GM23248 (cell line): ENCODE measurements around the gene PTH2. TPM values are rescaled to one million over a fixed set of nuclear protein-coding genes. Genes with fewer than 3 reads are reported as not detected.

ENCODE experiments used
- DNase-seq: peaks from one replicate; pipeline ENCODE4 v3.0.0-alpha.2; 2015
- H2AFZ ChIP-seq: fragments of 200-600 bp; sonication (generic); 2 replicates; pipeline ENCODE4 v1.6.1; 2016; ENCODE audit warnings: antibody characterized with exemption
- H3F3A ChIP-seq: fragments of 200-600 bp; sonication (generic); 2 replicates; pipeline ENCODE4 v1.6.1; 2016; ENCODE audit warnings: mild to moderate bottlenecking, antibody characterized with exemption, mixed run types; ENCODE audit not compliant: insufficient read depth
- H3K27ac ChIP-seq: fragments of 200-600 bp; sonication (generic); 2 replicates; pipeline ENCODE4 v1.5.1; 2016; ENCODE audit warnings: mild to moderate bottlenecking
- H3K27me3 ChIP-seq: fragments of 200-600 bp; sonication (generic); replicated peaks from 2 replicates; pipeline ENCODE4 v1.6.1; 2016; ENCODE audit warnings: mild to moderate bottlenecking; ENCODE audit not compliant: insufficient read depth
- H3K36me3 ChIP-seq: fragments of 200-600 bp; sonication (generic); 2 replicates; pipeline ENCODE4 v1.6.1; 2016; ENCODE audit warnings: low read depth, mild to moderate bottlenecking
- H3K4me1 ChIP-seq: fragments of 200-600 bp; sonication (generic); 2 replicates; pipeline ENCODE4 v1.6.1; 2016; ENCODE audit warnings: mild to moderate bottlenecking; ENCODE audit not compliant: insufficient read depth
- H3K4me2 ChIP-seq: fragments of 200-600 bp; sonication (generic); one replicate; pipeline ENCODE4 v1.6.1; 2016; ENCODE audit warnings: mild to moderate bottlenecking; ENCODE audit not compliant: unreplicated experiment
- H3K4me3 ChIP-seq: fragments of 200-600 bp; sonication (generic); 2 replicates; pipeline ENCODE4 v1.5.1; 2016; ENCODE audit warnings: mild to moderate bottlenecking
- H3K79me2 ChIP-seq: fragments of 200-600 bp; sonication (generic); 2 replicates; pipeline ENCODE4 v1.6.1; 2016; ENCODE audit warnings: mild to moderate bottlenecking; ENCODE audit not compliant: insufficient read depth
- H3K9ac ChIP-seq: fragments of 200-600 bp; sonication (generic); 2 replicates; pipeline ENCODE4 v1.6.1; 2016; ENCODE audit warnings: mild to moderate bottlenecking
- H3K9me2 ChIP-seq: fragments of 200-600 bp; sonication (generic); 2 replicates; pipeline ENCODE4 v1.6.1; 2016; ENCODE audit warnings: mixed run types, mild to moderate bottlenecking, moderate library complexity; ENCODE audit not compliant: insufficient read depth
- H3K9me3 ChIP-seq: fragments of 200-600 bp; sonication (generic); one replicate; pipeline ENCODE4 v1.6.1; 2017; ENCODE audit warnings: low read depth
- H4K20me1 ChIP-seq: fragments of 200-600 bp; sonication (generic); 2 replicates; pipeline ENCODE4 v1.6.0; 2016; ENCODE audit not compliant: insufficient read depth
- EZH2 ChIP-seq: fragments of 200-600 bp; sonication (generic); IDR thresholded peaks from 2 replicates; pipeline ENCODE4 v1.6.1; 2018; ENCODE audit warnings: antibody characterized with exemption, mild to moderate bottlenecking; ENCODE audit not compliant: insufficient read depth, poor library complexity, severe bottlenecking
- EZH2phosphoT487 ChIP-seq: fragments of 200-600 bp; sonication (generic); IDR thresholded peaks from 2 replicates; pipeline ENCODE4 v1.6.1; 2018; ENCODE audit warnings: antibody characterized with exemption, moderate library complexity, mild to moderate bottlenecking, low read depth; ENCODE audit not compliant: insufficient read depth
- WGBS, 2 experiments: methylation state at CpG; one replicate each; pipeline ENCODE4 v1.1.6; 2015 to 2017; ENCODE audit warnings: low lambda C conversion rate in 2 of 2, low coverage in 1 of 2; ENCODE audit errors: missing lambda C conversion rate in 2 of 2; 5-methylcytosine and 5-hydroxymethylcytosine counted together
- in situ Hi-C: fragments of 300-500 bp; cut with MboI; formaldehyde crosslinking; loops from 2 replicates; pipeline ENCODE4 v1.15.0; 2020
- polyA plus RNA-seq: library from polyadenylated mRNA; unstranded; fragments of >200 nt; fragmentation: Nextera tagmentation; extraction: Ambion mirVana; gene quantifications from 2 replicates; pipeline ENCODE4 v1.2.1, GENCODE V29; 2016
- total RNA-seq: library from RNA; depleted of rRNA; stranded (reverse); fragments of >200 nt; shearing (Covaris generic); gene quantifications from 2 replicates; pipeline ENCODE4 v1.2.3, GENCODE V29; 2014

PTH2 gene
- total and polyA plus RNA-seq, 2 experiments from 2014 or later: not detected

- H3K9me3 ChIP-seq: no peaks in the 10 kb centered on the region
- H3K4me2 ChIP-seq: peak within 1 kb of the TSS; percentile 90
- H3K27me3 ChIP-seq: no peaks in the 10 kb centered on the region
- peak within 1 kb of the TSS; percentile 97 for H3K27ac ChIP-seq
- peak; percentile 99 for DNase-seq
- H3K79me2 ChIP-seq: peaks cover 33% of the 10 kb centered on the region
- H3K9me2 ChIP-seq: no peaks in the 10 kb centered on the region
- H3K9ac ChIP-seq: peak within 1 kb of the TSS; percentile 97
- TF ChIP-seq EZH2: no peak
- no peak for TF ChIP-seq EZH2phosphoT487
- H4K20me1 ChIP-seq: no peaks in the 10 kb centered on the region
- no peaks in the 10 kb centered on the region for H3K36me3 ChIP-seq
- peak within 1 kb of the TSS; percentile 100 for H3K4me3 ChIP-seq
- peak within 1 kb of the TSS; percentile 99 for H2AFZ ChIP-seq
- peaks cover 19% of the 10 kb centered on the region; the same call in 1 of the 2 replicates for H3K4me1 ChIP-seq
- H3F3A ChIP-seq: peaks cover 26% of the 10 kb centered on the region
- WGBS, 2 experiments: 1% methylated on average over 42 of the region's 42 CpGs
- in situ Hi-C loops: no loop called here
Observed at GRCh38 chr19:49451430-49452181, 28.4 kb upstream of the PTH2 start, which contains the start of gene PIH1D1. TSS of gene PIH1D1 (minus strand) at chr19:49451814. CDS start at chr19:49451574, 240 bp downstream.

GRCh38 chr19:49450405-49450804 is 27.2 kb upstream of the PTH2 start:
- DNase-seq: no peak
- in situ Hi-C loops: no loop called here
- peaks cover 33% of the 10 kb centered on the region for H3K79me2 ChIP-seq
- H3K4me2 ChIP-seq: peak overlapping the region; percentile 90
- H3K4me1 ChIP-seq: peaks cover 7% of the 10 kb centered on the region; the same call in 1 of the 2 replicates
- H3K36me3 ChIP-seq: no peaks in the 10 kb centered on the region
- peak overlapping the region; percentile 93 for H3K9ac ChIP-seq
- H3K27me3 ChIP-seq: no peaks in the 10 kb centered on the region
- no peak for TF ChIP-seq EZH2phosphoT487
- no peak for TF ChIP-seq EZH2
- no peak overlapping the region for H3K27ac ChIP-seq
- peak overlapping the region; percentile 100 for H3K4me3 ChIP-seq
- H4K20me1 ChIP-seq: no peaks in the 10 kb centered on the region
- H3K9me3 ChIP-seq: no peaks in the 10 kb centered on the region
- H3K9me2 ChIP-seq: no peaks in the 10 kb centered on the region
- no peak overlapping the region for H2AFZ ChIP-seq
- peaks cover 14% of the 10 kb centered on the region for H3F3A ChIP-seq
- WGBS, 2 experiments: 74 to 77% methylated on average over 7 of the region's 7 CpGs

GRCh38 chr19:49448432-49448786 is 25.2 kb upstream of the PTH2 start:
- WGBS, 2 experiments: 86% methylated on average over 6 of the region's 6 CpGs
- no peaks in the 10 kb centered on the region for H3K36me3 ChIP-seq
- in situ Hi-C loops: no loop called here
- no peaks in the 10 kb centered on the region for H3K9me3 ChIP-seq
- H3K4me1 ChIP-seq: no peaks in the 10 kb centered on the region
- no peaks in the 10 kb centered on the region for H3K9me2 ChIP-seq
- H3K9ac ChIP-seq: no peak overlapping the region
- no peak overlapping the region for H3K4me3 ChIP-seq
- peaks cover 18% of the 10 kb centered on the region for H3K79me2 ChIP-seq
- no peak for TF ChIP-seq EZH2
- no peak for TF ChIP-seq EZH2phosphoT487
- H3F3A ChIP-seq: peaks cover 15% of the 10 kb centered on the region
- no peaks in the 10 kb centered on the region for H4K20me1 ChIP-seq
- no peaks in the 10 kb centered on the region for H3K27me3 ChIP-seq
- no peak overlapping the region for H2AFZ ChIP-seq
- no peak overlapping the region for H3K27ac ChIP-seq
- no peak overlapping the region for H3K4me2 ChIP-seq
- no peak for DNase-seq

- 55 to 64% methylated on average over 27 to 32 of the region's 32 CpGs for WGBS, 2 experiments
- in situ Hi-C loops: no loop called here
Observed at GRCh38 chr19:49447485-49448431, 24.5 kb upstream of the PTH2 start.

More at GRCh38 chr19:49447485-49448431, 24.5 kb upstream of the PTH2 start:
- Histone ChIP-seq H3K9ac (no peak overlapping the region), H2AFZ (no peak overlapping the region), H3K36me3 (no peaks in the 10 kb centered on the region), H3K79me2 (peaks cover 18% of the 10 kb centered on the region), H3K4me1 (no peaks in the 10 kb centered on the region), H3K4me3 (no peak overlapping the region), H3K9me3 (no peaks in the 10 kb centered on the region), H3K9me2 (no peaks in the 10 kb centered on the region), H3K4me2 (no peak overlapping the region), H3F3A (peaks cover 13% of the 10 kb centered on the region), H4K20me1 (no peaks in the 10 kb centered on the region), H3K27me3 (no peaks in the 10 kb centered on the region), H3K27ac (no peak overlapping the region)
- DNase-seq: no peak
- TF ChIP-seq EZH2: no peak
- TF ChIP-seq EZH2phosphoT487: no peak
